ENCODE results near the gene SLC4A4.

DNA sequence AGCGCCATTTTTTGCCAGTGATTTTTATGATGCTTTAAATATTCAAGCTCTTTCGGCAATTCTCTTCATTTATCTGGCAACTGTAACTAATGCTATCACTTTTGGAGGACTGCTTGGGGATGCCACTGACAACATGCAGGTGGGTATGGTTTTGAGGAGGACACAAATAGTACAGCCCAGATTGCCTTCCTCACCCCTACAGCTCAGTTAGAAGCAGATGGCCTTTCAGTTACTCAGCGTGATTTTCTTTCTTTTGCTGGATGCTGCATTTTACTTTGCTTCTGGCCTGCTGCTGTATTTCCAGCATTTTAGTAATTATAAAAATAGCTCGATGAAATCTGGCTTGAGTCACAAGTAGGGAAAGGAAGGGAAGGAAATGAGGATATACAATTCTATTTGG is 114.7 kb downstream of the SLC4A4 start:
- TF ChIP-seq, protein P1, sequence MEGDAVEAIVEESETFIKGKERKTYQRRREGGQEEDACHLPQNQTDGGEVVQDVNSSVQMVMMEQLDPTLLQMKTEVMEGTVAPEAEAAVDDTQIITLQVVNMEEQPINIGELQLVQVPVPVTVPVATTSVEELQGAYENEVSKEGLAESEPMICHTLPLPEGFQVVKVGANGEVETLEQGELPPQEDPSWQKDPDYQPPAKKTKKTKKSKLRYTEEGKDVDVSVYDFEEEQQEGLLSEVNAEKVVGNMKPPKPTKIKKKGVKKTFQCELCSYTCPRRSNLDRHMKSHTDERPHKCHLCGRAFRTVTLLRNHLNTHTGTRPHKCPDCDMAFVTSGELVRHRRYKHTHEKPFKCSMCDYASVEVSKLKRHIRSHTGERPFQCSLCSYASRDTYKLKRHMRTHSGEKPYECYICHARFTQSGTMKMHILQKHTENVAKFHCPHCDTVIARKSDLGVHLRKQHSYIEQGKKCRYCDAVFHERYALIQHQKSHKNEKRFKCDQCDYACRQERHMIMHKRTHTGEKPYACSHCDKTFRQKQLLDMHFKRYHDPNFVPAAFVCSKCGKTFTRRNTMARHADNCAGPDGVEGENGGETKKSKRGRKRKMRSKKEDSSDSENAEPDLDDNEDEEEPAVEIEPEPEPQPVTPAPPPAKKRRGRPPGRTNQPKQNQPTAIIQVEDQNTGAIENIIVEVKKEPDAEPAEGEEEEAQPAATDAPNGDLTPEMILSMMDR (IDR thresholded peaks at IDR 0.05; ENCODE audit: borderline replicate concordance, extremely low read depth, low read length, poor library complexity, severe bottlenecking): no peak
- no peak for TF ChIP-seq EZH2 (IDR thresholded peaks at IDR 0.05; ENCODE audit: borderline replicate concordance, low read depth, low read length, severe bottlenecking)
